Cardiac muscle cell (in vitro differentiated cells and primary cell): ENCODE results near the gene SH3RF3. TPM values are rescaled to one million over a fixed set of nuclear protein-coding genes. Genes with fewer than 3 reads are reported as not detected.

Experiments used
- DNase-seq, 2 donors: peaks; one replicate each; pipeline versions ENCODE4 v3.0.0 to v3.0.0-alpha.2; 2010 to 2017; ENCODE audit warnings: low read depth in 1 of 2, low spot score in 1 of 2
- H3K27ac ChIP-seq: fragments of 200-600 bp; sonication (generic); 2 replicates; pipeline ENCODE4 v1.5.1; 2016
- H3K27me3 ChIP-seq: fragments of 200-600 bp; sonication (generic); 2 replicates; pipeline ENCODE4 v1.6.0; 2016; ENCODE audit warnings: control low read depth
- H3K36me3 ChIP-seq: fragments of 200-600 bp; sonication (generic); 2 replicates; pipeline ENCODE4 v1.5.1; 2016; ENCODE audit warnings: control low read depth
- H3K4me1 ChIP-seq: fragments of 200-600 bp; sonication (generic); 2 replicates; pipeline ENCODE4 v1.8.1; 2017; ENCODE audit warnings: low read depth, mild to moderate bottlenecking, mixed run types
- H3K4me3 ChIP-seq: fragments of 200-600 bp; sonication (generic); 2 replicates; pipeline ENCODE4 v1.5.1; 2016; ENCODE audit warnings: mild to moderate bottlenecking
- H3K9me3 ChIP-seq: fragments of 200-600 bp; sonication (generic); 2 replicates; pipeline ENCODE4 v1.5.1; 2017; ENCODE audit warnings: low read depth, mild to moderate bottlenecking, control low read depth
- CTCF ChIP-seq: IDR thresholded peaks from 2 replicates; pipeline ENCODE4 v1.5.1; 2012; ENCODE audit warnings: low read depth, mild to moderate bottlenecking, low read length
- polyA plus RNA-seq: library from polyadenylated mRNA; unstranded; fragments of >200 nt; fragmentation: Nextera tagmentation; extraction: Ambion mirVana; gene quantifications from 2 replicates; pipeline ENCODE4 v1.2.1, GENCODE V29; 2016
- total RNA-seq: library from RNA; depleted of rRNA; stranded (reverse); fragments of >200 nt; gene quantifications from 2 replicates; pipeline ENCODE4 v1.2.3, GENCODE V29; 2016

Gene SH3RF3
- total and polyA plus RNA-seq, 2 experiments from 2014 or later, result 1.2 to 1.7 TPM

- Histone ChIP-seq H3K9me3 (no peaks in the 10 kb centered on the region), H3K27me3 (no peaks in the 10 kb centered on the region), H3K27ac (no peak overlapping the region), H3K4me3 (no peak overlapping the region), H3K4me1 (peaks cover 5% of the 10 kb centered on the region), H3K36me3 (no peaks in the 10 kb centered on the region)
- DNase-seq, result no peak
- no peak for TF ChIP-seq CTCF
Measured at GRCh38 chr2:109176928-109177327, 47.9 kb downstream of the SH3RF3 start.

- no peak for DNase-seq
- no peak for TF ChIP-seq CTCF
- no peak overlapping the region for H3K4me3 ChIP-seq
- no peaks in the 10 kb centered on the region for H3K9me3 ChIP-seq
- no peaks in the 10 kb centered on the region for H3K27me3 ChIP-seq
- no peak overlapping the region for H3K27ac ChIP-seq
- no peaks in the 10 kb centered on the region for H3K36me3 ChIP-seq
- peaks cover 5% of the 10 kb centered on the region for H3K4me1 ChIP-seq
Measured at GRCh38 chr2:109177635-109178034, 48.6 kb downstream of the SH3RF3 start.

- H3K9me3 ChIP-seq, result no peaks in the 10 kb centered on the region
- H3K4me3 ChIP-seq, result no peak overlapping the region
- H3K36me3 ChIP-seq, result no peaks in the 10 kb centered on the region
- TF ChIP-seq CTCF, result no peak
- H3K27ac ChIP-seq, result no peak overlapping the region
- H3K27me3 ChIP-seq, result no peaks in the 10 kb centered on the region
- DNase-seq, result no peak
- H3K4me1 ChIP-seq, result no peaks in the 10 kb centered on the region
Measured at GRCh38 chr2:109178968-109179367, 50.0 kb downstream of the SH3RF3 start.

GRCh38 chr2:109180786-109181185 lies 51.8 kb downstream of the SH3RF3 start:
- no peaks in the 10 kb centered on the region for H3K9me3 ChIP-seq
- no peaks in the 10 kb centered on the region for H3K27me3 ChIP-seq
- H3K36me3 ChIP-seq, result no peaks in the 10 kb centered on the region
- DNase-seq, result peak in 1 of 2 donors; percentile 38
- H3K4me1 ChIP-seq, result no peaks in the 10 kb centered on the region
- TF ChIP-seq CTCF, result no peak
- H3K4me3 ChIP-seq, result no peak overlapping the region
- H3K27ac ChIP-seq, result no peak overlapping the region

- no peak for TF ChIP-seq CTCF
Measured at GRCh38 chr2:109182426-109182825, 53.4 kb downstream of the SH3RF3 start.

GRCh38 chr2:109183871-109184270 lies 54.9 kb downstream of the SH3RF3 start:
- Histone ChIP-seq H3K9me3 (no peaks in the 10 kb centered on the region), H3K27me3 (no peaks in the 10 kb centered on the region), H3K4me1 (no peaks in the 10 kb centered on the region), H3K4me3 (no peak overlapping the region), H3K27ac (no peak overlapping the region), H3K36me3 (no peaks in the 10 kb centered on the region)
- no peak for TF ChIP-seq CTCF
- no peak for DNase-seq

More at GRCh38 chr2:109182426-109182825, 53.4 kb downstream of the SH3RF3 start:
- Histone ChIP-seq H3K27ac (no peak overlapping the region), H3K27me3 (no peaks in the 10 kb centered on the region), H3K4me1 (no peaks in the 10 kb centered on the region), H3K9me3 (no peaks in the 10 kb centered on the region), H3K4me3 (no peak overlapping the region), H3K36me3 (no peaks in the 10 kb centered on the region)
- DNase-seq, result no peak
